ENCODE measurements around the gene FBXL7.

GRCh38 chr5:15753752-15754151, 253.8 kb downstream of the FBXL7 start:
- TF ChIP-seq CTCF (IDR thresholded peaks at IDR 0.05): no peak
- TF ChIP-seq POLR2AphosphoS5 (IDR thresholded peaks at IDR 0.05; ENCODE audit: low read depth, low read length): no peak
- TF ChIP-seq SIN3A (IDR thresholded peaks at IDR 0.05; ENCODE audit: borderline replicate concordance, insufficient read depth, low read depth, low read length): no peak
- TF ChIP-seq REST (IDR thresholded peaks at IDR 0.05; ENCODE audit: insufficient read depth in 1 of 2, low read depth in 2 of 2, low read length in 1 of 2): no peak

All from Panc1 (cell line).